Measurements from ENCODE around the gene SLC10A7.

SLC10A7 gene

DNA sequence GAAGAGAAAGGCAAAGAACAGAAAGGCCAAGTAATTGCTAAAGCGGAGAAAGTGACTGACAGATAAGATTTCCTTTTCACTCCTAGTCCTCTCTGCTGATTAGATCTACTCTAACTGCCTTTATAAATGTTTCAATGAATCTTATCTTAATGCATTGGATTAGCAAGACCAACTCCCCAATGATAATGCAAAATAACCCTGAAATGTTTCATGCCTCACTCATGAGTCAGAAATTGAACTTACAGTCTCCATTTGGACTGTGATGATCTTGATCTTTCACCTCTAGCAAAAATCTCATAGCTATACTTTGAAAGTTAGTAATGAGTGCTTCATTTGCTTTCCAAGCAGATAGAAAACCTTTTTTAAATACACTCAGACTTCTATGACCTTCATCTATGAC lies 26.5 kb downstream of the SLC10A7 start:
- in situ Hi-C loops (cut with MboI; ENCODE audit: low sequenced_read_pairs): no loop called here

DNA sequence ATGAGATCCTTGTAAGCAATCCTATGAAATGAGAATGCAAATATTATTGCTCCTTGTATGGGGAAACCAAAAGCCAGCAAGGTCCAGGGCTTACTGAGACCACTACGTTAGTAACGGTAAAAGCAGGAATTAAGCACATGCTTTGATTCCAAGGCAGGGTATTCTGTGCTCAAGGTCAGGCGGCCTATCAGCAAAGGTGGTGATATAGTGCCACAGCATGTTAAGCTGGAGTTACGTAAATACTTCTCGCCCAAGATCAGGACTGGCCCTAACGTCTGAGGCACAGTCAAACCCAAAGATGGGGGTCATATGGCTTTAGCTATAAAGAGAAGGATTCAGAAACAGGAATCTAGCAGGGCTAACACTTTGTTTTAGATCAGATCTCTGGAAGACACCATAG lies 27.6 kb downstream of the SLC10A7 start:
- in situ Hi-C loops (cut with MboI; ENCODE audit: low sequenced_read_pairs): no loop called here

DNA sequence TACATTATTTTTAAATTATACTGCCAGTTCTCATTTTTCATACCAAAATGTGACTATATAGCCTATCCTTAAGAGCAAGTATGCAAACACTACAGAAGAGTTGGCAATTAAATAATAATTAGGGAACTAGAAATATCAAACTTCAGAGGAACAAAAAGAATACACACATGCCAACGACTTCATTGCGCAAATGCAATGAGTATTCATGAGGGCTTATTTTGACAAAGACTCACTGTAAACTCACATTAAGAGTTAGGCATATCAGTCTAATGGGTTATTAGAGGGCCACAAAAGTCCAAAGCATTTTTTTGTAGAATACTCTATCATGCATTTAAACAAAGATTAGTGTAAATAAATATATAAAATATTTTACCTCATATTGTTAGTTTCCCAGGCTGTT lies 31.6 kb downstream of the SLC10A7 start:
- in situ Hi-C loops (cut with MboI; ENCODE audit: low sequenced_read_pairs): no loop called here

DNA sequence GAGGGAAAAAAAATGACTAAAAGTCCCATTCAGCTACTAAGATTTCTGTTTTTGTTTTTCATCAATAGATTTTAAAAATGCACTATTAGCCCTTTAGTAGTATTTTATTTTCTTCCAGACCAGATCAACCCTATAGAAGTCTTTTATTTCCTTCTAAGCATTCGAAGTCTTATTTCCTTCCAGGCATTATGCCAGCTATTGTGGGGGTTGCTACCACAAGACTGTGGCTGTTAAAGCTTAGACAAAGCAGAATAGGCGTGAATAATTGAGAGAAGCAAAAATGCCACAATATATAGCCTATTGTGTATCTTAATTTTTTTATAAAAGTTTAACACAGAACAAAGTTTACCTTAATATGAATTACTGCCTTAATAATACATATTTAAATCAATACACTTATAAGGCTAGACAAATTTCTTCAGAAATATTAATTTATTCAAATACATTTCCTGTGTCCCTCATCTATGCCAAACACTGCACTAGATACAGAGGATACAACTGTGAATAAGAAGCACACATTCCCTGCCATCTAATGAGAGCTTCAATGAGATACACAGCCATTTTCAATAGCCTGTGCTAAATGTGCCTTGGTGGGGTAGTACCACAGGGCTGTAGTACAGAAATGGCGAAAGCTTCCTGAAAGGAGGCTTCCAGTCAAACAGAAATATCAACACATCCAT lies 33.1 kb downstream of the SLC10A7 start:
- in situ Hi-C loops (cut with MboI; ENCODE audit: low sequenced_read_pairs): no loop called here

DNA sequence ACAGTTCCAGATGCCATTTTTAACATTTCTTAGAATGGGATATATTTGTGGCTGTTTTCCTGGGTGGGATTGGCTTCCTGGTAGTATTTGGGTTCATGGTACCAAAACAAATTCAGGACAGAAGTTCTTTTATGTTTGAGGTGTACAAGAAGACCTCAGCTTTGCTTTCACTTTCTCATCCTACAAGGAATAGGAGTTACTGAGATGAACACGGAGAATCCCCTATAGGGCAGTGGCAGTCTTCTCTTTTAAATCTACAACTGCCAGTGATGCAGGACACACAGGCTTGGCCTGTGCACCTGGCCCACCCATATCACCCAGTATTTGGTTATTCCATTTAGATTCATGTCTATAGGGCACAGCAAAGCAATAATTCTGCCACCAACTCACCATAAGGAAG lies 35.2 kb downstream of the SLC10A7 start:
- in situ Hi-C loops (cut with MboI; ENCODE audit: low sequenced_read_pairs): no loop called here

DNA sequence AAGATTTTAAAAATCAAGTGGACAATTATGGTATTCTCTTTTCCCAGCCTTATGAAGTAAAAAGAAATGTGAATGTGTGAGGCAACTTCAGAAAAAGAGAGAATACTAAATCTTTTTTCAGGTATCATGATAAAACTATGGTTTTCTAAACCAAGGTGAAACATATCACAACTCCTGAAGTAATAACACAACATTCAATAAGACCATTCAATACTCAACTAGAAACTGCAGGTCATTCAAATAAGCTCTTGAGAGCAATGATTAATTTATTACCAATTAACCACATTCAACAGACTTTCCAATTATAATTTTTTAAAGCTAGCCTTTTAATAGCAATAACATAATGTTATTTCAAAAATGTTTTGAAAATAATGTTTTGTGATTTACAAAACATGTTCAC lies 35.8 kb downstream of the SLC10A7 start:
- in situ Hi-C loops (cut with MboI; ENCODE audit: low sequenced_read_pairs): no loop called here

DNA sequence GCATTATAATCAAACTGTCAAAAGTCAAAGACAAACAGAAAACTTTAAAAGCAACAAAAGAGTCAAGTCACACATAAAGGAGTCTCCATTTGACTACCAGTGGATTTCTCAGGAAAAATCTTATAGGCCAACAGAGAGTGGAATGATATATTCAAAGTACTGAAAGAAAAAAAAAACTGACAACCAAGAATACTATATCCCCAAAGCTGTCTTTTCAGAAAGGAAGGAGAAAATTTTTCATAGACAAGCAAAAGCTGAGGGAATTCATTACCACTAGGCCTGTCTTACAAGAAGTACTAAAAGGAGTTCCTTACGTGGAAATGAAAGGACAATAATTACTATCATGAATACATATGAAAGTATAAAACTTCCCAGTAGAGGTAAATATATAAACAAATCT lies 39.0 kb downstream of the SLC10A7 start:
- in situ Hi-C loops (cut with MboI; ENCODE audit: low sequenced_read_pairs): no loop called here

DNA sequence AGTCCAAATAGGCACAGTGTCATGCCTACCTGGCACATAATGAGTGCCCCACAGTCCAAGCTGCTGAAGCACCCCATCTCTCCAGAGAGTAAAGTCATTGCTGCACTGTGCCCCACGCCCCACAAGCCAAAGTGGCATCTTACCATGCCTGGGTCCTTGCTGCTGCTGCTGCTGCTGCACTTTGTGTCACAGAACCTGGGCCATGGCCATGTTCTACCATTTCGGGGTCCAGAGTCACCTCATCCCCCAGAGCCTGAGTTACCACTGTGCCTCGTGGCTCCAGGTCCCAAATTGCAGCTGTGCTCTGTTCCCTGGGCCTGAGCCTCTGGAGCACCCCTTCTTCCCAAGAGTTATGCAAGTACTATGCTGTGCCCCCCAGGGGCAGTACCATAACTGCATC lies 40.5 kb downstream of the SLC10A7 start:
- in situ Hi-C loops (cut with MboI; ENCODE audit: low sequenced_read_pairs): no loop called here

DNA sequence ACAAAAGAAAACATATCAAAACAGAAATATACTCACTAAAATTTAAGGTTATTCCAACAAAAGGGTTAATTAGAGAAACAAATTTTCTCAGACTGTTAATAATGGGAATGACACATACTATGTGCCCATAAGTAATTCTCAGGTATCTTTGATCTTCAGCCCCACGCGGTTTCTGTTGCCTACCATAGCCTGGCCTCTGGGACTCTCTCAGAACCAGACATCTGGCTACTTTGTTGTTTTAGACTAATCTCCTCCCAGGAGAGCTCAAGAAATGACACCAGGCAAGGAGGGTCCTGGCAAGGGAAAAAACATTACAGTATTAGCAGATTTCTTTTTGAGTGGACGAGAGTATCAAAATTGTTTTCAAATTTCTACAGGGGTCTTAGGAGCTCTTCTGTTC lies 43.7 kb downstream of the SLC10A7 start:
- in situ Hi-C loops (cut with MboI; ENCODE audit: low sequenced_read_pairs): no loop called here

DNA sequence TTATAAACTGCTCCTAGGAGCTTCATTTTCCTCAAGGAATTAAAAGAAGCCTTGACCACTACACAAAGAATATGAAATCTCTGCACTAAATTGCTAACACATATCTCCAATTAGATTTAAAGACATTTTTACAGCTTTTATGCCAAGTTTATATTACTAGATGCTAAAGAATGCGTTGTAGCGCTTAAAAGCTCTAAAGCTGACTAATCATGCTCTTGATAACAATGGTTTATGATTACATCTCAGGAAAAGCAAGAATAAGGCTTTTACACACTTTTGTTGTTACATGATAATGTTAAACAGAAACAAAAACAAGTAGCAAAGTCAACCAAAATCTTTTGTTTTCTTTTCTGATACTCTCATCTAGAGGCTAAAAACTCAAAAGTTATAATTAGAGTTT lies 44.7 kb downstream of the SLC10A7 start:
- in situ Hi-C loops (cut with MboI; ENCODE audit: low sequenced_read_pairs): no loop called here

DNA sequence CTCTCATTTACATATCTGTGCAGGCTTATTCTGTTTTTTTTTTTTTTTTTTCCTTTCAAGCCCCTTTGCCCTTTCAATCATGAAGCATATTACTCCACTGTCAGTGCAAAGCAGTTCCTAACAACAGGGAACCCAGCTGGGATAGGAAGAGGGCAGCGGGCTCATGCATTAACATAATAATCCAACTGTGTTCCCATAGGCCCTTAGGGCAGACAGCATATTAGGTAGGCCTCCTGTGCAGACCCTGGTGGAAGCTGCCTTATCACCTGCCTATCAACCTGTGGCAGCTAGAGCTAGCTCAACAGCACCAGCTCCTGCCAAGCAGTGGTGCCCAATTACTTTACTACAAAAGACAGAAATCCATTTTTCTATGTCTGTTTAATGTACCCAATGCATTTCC lies 49.3 kb downstream of the SLC10A7 start:
- in situ Hi-C loops (cut with MboI; ENCODE audit: low sequenced_read_pairs): no loop called here

DNA sequence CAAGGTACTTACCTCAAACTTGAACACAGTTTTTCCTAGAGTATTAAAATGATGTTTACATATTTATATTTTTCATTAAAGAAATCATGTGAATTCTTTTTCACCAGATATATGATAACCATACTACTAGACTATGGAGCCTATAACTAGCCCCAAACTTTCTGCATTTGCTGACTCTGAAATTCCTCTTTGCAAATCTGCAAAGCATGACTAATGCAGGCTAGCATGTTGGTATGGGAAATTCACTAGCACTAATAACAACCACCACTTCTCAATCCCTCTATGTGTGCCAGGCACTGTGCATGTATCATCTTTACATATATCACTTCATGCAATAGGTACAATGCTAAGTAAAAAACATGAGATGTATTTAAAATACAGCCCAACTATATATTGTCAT lies 51.1 kb downstream of the SLC10A7 start:
- in situ Hi-C loops (cut with MboI; ENCODE audit: low sequenced_read_pairs): no loop called here

DNA sequence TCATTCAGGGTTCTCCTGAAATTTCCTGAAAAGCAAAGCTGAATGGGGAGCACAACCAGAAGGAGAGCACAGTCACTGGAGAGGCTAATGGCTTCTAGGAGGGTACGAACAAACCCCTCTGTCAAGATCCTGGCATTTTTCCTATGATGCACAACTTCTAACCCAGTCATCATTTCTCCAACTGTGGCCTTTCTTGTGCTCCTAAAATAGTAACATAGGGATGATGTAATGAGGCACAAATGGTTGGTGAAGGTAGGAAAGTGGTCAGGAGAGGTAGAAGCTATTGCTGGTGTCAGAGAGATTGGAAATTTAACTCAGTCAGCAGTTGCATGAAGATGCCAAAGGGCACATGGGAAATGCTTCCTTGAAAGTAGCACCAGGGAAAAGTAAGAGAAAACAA lies 52.7 kb downstream of the SLC10A7 start:
- in situ Hi-C loops (cut with MboI; ENCODE audit: low sequenced_read_pairs): no loop called here

DNA sequence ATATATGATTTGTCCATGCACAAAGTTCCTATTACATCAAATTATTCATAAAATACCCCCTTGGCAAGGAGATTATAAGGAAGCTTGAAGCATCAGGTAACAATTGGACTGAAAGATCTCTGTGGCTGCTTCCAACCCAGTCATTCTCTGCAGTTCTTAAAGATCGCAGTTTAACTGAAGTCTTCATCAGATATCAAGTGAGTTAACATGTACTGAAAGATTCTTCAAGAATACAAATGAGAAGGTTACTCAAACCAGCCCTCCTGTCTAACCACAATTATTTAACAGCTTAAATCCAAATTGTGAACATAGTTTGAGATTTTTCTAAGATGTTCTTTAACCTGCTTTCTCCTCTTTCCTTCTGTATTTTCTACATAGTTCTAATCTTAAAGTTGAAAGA lies 56.1 kb downstream of the SLC10A7 start:
- in situ Hi-C loops (cut with MboI; ENCODE audit: low sequenced_read_pairs): no loop called here

DNA sequence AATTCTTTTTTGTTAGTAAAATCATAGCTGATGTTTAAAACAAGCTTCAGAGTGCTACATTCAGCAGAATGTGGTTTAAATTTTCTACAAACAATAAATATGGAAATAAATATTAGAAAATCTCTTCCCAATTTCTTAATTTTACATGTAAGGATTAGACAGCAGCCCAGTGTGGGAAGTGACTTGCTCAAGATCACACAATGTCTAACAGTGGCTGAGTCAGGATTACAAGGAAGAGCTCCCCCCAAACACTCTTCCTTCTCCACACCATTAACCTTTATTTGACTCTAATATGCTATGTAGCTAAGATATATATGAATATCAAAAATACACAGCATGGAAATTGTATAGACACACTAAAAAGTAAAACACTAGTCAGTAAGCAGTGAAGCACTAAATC lies 59.5 kb downstream of the SLC10A7 start:
- in situ Hi-C loops (cut with MboI; ENCODE audit: low sequenced_read_pairs): no loop called here

DNA sequence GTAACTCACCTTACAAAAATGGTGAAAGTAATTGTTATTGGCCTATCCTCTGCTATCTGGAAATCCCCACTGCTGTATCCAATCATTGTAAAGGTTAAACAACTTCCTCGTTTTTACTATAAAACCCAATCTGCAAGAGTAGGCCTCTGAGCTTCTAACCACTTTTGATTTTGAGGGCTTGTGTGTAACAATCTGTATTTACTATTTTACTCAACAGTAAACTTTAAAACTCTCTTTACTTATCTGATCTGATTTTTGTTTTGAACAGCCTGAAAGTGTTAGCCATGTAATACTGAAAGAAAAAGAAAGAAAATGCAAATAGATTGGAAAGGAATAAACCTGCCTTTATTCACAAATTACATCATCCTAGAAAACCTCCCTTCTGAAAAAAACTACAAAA lies 63.1 kb downstream of the SLC10A7 start:
- in situ Hi-C loops (cut with MboI; ENCODE audit: low sequenced_read_pairs): no loop called here

DNA sequence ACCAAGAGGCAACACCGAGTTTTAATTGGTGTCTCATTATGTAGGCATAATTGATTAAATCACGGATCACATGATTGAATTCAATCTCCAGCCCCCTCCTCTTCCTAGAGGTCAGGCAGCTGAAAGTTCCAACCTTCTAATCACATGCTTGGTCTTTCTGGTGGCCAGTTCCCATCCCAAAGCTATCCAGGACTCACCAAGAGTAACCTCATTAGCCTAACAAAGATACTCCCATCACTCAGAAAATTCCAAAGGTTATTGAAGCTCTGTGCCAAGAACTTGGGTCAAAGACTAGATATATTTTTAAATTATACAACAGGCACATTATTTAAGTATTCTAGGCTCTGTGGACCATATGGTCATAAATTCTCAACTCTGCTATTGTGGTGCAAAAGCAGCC lies 65.1 kb downstream of the SLC10A7 start:
- in situ Hi-C loops (cut with MboI; ENCODE audit: low sequenced_read_pairs): no loop called here

DNA sequence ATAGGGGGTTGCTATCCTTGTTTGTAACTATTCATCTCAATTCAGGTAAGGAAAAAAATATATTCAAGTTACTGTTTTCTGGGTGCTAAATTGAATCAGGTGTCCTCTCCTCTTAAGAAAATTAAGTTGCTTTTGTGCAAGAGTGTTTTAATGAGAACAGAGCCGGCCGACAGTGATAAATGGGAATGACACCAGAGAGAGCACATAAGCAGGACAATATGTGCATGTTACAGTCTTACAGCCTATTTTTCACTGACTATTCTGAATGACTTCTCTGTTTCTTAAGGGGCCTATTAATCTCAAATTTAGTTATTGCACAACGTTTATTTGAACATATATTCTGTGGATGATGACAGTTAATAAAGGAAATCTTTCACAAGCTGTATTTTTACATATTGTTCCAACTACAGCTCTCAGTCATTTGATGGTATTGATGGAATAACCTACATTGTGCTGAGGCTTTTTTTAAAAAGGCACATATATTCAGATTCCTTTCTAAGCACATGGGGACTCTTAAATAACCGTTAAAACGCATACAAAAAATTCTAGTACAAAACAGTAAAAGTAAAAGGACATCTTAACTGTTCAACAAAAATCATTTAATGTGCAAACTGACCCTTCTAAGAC lies 68.4 kb downstream of the SLC10A7 start:
- in situ Hi-C loops (cut with MboI; ENCODE audit: low sequenced_read_pairs): no loop called here

DNA sequence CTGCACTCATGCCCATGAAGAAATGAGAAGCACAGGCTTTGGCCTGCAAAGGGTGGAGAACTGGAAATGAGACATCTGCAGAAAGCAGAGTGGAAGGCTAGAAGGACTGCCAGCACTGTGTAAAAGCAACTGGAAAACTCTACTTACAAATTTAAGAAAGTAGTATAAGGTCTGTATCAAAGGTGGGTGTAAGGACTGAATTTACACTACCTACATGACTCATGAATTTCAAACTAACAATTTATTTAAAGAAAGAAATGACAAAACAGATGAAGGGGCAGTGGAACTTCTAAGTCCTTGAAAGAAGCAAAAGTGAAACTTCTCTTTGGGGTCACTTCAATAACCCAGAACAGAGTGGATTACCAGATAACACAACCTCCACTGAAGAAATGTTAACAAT lies 71.2 kb downstream of the SLC10A7 start:
- in situ Hi-C loops (cut with MboI; ENCODE audit: low sequenced_read_pairs): no loop called here

DNA sequence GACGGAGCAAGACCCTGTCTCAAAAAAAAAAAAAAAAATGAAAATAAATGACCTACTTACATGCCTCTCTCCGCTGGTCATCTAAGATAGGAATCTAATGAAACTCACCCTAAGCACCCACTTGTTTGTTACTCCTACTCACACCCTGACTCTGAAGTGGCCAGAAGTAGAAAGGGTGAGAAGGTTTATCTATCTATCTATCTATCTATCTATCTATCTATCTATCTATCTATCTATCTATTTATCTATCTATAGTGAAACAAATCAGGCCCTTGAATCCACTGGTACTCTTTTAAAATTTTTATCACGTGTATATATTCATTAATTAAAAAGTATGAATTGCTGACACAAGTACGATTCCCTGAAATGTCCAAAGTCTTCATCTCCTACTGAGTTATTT lies 75.2 kb downstream of the SLC10A7 start:
- in situ Hi-C loops (cut with MboI; ENCODE audit: low sequenced_read_pairs): no loop called here

DNA sequence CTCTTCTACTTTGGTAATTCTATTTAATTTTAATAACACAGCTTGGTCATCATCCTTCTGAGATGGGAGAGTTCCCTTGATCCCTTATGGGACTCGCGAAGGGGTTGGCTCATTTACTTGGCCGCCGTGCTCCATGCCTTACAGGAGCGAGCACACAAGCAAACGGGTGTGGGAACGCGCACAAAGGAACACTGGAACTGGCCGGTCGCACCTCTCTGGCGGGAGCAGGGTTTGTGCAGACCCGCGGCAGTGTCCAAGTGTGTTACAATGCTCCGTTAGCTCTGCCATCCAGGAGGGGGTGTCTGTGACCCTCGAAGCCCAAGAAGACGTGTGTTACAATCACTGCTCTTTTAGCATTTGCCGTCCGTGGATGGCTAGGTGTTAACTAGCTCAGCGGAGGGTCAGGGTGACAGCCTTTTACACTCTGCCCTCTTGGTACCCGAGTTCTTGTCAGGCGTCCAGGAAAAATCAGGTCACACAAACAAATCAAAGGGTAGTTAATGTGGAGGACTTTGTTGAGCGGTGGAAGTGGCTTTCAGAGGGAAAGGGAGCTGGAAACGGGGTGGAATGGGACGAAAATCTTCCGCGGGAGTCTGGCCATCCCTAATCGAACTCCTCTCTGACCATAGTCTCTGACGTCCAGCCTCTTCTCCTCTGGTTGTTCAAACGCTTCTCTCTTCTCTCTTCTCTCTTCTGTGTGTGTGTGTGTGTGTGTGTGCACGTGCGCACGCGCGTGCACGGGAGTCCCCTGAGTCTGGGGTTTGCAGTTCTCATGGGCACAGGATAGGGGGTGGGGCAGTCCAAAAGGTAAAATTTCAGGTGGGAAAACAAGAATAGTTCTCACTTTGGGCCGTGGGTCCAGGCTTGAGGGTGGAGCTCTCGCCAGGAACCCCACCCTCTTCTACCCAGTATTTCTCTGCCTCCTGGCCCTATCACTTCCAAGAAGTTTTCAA lies 76.3 kb downstream of the SLC10A7 start:
- in situ Hi-C loops (cut with MboI; ENCODE audit: low sequenced_read_pairs): no loop called here

DNA sequence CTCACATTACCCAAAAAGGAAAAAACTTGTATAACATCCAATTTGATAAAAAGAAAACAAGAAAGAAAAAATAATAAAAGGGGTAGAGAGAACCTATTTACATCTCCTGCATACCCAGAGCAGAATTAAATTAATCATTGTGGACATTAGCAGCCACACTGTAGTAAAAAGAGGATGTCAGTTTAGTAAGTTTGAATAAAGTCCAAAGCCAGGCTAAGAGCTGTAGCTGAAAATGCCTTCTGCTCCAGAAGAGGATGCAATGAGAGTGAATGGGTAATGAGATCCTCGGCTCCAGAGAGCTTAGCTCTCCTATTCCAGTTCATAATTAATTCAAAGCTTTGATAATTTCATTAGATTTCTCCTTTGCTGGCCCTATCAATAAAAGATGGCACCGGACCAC lies 78.2 kb downstream of the SLC10A7 start:
- in situ Hi-C loops (cut with MboI; ENCODE audit: low sequenced_read_pairs): no loop called here

All from HL-60/S4 treated with phorbol 12-myristate 13-acetate at 8.2 ng/mL for 4 days and 3 days (cell line).